Hindlimb muscle (tissue), 1 donor: ENCODE measurements around the gene INPP5A. TPM values are rescaled to one million over a fixed set of nuclear protein-coding genes. Genes with fewer than 3 reads are reported as not detected.

Experiments used
- DNase-seq: peaks from one replicate; pipeline ENCODE4 v3.0.0-alpha.2; 2013
- polyA plus RNA-seq: library from polyadenylated mRNA; unstranded; fragments of 120-200 nt; gene quantifications from one replicate; pipeline ENCODE4 v1.2.1, GENCODE V29; 2013; ENCODE audit not compliant: insufficient read length

INPP5A gene
- polyA plus RNA-seq, 1 donor = 57.4 TPM

DNA sequence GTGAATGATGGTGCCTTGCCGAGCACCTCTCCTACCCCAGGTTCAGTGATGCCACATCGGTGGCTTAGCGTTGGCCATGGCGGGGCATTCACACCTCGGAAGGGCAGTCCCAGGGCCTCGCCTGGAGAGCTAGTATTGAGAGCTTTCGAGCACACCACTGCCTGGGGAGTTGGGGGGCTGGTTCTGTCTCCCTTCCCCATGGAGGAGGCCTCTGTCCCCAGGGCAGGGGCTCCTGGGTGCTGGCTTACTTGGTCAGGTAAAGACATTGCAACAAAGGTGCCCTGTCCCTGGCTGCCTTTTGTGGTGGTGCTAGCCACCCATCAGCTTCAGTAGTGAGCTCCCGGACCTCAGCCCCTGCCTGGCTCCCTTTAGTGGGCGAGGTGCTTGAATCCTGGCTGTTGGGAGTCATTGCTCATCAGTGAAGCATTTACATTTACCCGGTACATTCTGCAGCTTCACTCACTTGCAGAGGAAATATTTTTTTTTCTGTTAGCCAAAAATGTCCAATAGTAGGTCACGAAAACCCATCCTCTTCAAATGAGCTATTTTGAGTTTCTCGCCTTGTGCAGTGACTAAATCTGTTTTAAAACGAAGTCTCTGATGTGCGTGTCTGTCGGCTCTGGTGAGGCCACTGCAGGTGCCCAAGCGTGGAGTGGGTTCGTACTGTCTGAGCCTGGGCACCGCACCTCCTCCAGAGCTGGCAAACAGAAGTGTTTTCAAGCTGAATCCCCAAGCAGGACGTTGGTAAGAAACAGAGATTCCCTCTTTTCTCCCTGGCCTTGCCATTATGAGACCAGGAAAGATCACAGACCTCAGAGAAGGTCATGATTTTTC is 95.5 kb downstream of the INPP5A start:
- DNase-seq = no peak

GRCh38 chr10:132634241-132634946 is 96.8 kb downstream of the INPP5A start:
- no peak for DNase-seq

DNA sequence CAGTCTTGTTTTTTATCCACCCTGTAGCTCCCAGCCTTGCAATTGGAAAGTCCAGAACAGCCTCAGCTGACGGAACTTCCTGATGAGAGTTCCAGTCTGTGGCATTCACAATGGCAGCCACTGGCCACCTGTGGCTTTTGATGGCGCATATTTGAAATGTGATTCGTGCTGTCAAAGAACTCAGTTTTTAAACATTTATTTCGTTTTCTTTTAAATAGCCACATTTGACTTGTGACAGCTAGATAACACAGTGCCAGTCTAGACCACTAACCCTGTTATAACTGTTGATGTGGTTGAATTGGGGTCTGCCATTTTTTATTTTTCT is 97.3 kb downstream of the INPP5A start:
- no peak for DNase-seq

- no peak for DNase-seq
Measured at GRCh38 chr10:132636358-132636757, 98.8 kb downstream of the INPP5A start.

DNA sequence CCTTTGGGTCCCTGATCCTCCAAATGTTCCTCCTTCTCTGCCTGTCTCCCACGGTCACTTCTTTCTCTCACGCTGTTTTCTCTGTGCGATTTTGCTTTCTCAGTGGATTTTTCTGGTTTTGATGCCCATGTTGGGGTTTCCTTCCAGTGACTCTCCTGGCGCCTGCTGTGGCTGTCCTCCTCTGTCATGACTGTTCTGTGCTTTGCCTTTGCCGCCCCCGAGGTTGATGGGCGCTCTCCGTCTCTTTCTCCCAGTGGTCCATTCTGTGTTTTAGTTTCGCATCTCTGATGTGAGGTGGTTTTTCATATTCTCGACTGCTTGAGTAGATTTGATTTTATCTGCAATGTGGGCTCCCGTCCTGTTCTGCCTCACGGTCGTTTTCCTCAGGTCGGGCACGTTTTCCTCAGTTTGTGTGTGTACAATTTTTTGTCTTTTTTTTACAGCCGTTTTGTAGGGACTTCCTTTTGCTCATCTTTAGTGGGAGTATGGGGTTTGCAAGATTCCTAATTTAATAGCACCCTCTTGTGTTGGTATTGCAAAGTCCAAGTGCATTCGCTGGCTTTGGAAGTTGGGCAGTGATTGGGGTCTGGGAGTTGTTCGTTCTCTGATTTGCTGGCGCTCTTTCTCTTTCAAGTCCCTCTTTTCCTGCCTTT is 100.0 kb downstream of the INPP5A start:
- DNase-seq = peak; percentile 76

DNA sequence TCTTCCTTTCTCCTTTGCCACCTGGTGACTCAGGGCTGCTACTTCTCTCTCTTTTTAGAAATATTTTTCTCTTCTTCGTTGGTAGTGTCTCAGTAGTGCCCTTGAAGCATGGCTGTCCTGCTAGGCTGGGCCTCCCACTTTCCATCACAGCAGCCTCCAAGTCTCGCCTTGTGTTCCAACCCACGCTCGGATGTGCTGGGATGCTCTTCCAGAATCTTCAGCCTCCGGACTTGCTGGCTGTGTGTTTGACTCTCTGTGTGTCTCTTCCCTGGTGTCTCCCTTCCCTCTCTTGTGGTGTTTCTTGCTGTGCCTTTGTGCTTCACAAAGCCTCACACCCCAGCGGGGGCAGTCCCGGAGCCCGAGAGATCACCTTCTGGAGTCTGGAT is 100.5 kb downstream of the INPP5A start:
- DNase-seq = no peak

DNA sequence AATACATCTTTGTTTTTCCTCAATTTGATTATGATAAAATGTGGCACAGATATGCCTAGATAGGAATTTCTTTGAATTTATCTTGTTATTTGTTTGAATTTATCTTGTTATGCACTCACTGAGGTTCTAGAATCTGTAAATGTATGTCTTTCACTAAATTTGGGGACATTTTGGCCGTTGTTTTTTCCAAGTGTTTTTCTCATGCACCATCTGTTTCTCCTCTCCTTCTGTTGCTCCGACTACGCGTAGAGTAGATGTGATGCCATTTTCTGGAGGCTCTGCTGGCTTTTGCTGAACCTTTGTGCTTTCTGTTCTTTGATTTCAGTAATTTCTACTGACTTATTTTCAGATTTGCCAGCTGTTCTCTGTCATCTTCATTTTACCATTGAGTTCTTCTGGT is 101.9 kb downstream of the INPP5A start:
- no peak for DNase-seq

DNA sequence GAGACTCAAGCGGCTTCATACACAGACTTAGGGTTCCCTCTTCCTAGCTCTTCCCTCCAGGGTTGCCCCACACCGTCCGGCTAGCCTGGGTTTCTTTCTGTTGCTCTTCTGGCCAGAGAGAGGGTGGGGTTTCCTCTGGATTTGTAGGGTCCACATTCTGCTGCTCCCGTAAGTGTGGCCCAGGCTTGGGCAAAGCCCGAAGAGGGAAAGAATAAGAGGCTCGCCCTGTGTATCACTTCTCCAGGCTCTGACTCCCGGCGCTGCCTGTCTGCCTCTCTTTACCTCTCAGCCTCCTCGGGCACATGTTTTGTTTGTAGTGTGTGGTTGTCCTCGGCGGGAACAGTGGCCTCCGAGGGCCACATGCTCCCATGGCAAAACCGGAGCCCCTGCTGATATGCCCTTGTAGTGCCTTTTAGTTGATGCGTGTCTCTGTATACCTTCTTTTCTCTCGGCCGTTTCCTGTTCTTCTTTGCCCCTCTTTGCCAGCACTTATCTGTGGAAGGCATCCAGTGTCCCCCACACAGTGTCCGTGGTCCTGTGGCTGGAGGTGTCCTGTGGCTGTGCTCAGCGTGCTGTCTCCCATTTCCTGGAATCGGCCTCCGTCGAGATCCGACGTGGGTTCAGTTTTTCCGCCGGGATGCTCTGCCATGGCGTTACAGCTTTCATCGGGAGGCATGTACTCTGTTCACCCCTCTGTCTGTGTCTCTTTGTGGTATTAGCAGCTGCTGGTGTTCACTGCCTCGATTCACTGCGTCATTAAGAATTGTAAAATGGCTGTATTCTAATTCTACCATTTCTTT is 102.9 kb downstream of the INPP5A start:
- DNase-seq = no peak

DNA sequence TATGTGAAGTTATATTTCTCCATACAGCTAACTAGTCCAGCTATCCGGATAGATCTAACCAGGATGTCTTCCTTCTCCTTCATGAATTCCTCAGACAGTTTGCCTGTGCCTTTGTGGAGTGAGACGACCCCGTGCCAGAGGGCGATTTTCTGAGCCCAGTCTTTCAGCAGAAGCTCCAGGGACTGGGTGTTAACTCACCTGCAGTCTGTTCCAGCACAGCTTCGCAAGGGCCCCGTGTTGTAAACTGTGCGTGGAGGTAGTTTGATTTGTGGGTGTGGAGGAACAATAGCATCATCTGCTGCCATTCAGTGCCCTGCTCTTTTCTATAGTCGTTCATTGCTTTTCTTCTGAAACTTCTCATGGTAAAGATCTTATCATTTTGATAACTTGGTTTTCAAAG is 103.8 kb downstream of the INPP5A start:
- DNase-seq = no peak

DNA sequence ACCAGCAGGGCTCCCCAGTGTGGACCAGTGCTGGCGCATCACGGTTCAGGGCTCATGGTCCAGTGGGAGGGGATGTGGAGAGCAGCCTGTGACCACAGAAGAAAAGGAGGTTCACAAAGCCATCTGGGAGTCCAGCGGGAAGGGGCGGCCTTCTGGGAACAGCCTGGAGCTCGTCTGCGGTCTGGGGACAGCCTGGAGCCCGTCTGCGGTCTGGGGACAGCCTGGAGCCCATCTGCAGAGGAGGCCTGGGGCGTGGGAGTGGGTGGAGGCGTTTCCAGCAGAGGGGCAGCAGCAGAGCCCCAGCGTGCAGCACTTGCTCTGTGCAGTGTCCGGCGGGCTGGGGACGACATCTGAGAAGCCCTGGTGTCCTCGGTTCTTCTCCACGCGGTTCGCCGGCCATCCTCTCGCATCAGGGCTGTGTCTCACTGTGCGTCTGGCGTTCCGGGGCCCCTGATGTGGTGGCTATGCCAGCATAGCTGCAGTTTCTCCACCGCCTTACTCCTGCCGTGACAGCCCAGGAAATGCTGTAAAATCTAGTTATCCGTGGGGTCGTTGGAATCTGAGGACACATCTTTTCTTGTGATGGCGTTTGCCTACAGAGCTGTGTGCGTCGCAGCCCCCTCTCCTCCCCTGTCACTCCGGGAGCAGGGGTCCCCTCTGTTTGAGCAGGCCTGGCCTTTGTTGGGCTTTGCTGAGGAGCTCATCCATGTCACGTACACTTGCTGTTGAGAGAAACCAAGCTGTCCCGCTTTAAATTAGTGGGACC is 104.6 kb downstream of the INPP5A start:
- DNase-seq = no peak

DNA sequence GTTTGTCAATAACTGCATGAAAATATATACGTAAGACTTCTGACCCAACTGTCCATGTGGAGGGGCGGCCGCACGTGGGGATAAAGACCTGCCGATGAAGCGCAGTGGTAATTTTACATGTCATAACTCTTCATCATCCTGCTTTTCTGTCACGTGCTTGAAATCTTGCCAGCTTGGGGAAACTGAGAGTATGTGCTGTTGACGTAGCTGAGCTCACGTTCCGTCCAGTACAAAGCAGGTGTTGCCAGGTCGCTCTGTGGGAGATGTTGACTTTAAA is 105.1 kb downstream of the INPP5A start:
- no peak for DNase-seq

DNA sequence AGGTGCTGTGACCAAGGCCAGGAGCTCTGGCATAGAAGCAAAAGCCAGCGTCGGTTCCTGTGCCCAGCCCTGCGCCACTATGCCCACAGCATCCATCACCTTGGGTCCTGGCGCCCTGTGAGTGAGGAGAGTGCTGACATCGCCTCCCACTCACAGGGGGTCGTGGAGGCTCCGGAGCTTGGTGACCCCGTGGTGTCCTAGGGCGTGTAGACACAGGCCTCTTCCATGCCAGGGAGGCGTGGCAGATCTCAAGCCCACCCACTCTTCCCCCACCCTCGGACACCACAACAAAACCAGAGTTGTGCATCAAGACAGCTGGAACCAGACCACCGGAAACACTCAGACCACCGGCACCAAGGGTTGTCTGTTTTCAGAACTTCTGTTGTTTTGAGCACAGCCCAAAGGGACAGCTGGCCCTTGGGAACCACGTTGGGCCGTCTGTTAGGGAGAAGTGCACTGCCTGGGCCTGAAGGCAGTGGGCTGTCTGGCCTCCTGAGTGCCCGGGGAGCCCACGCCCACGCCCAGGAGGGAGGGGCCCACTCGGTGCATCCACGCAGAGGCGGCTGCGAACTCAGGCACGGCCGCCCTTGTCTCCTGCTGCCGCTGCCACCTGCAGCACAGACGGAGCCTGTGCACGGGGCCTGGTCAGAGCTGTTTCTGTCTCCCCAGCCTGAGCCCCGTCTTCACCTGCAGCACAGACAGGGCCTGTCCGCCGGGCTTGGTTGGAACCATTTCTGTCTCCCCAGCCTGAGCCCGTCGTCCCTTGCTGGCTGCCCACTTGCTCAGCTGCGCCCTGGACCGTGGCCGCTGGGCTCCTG is 106.3 kb downstream of the INPP5A start:
- no peak for DNase-seq

DNA sequence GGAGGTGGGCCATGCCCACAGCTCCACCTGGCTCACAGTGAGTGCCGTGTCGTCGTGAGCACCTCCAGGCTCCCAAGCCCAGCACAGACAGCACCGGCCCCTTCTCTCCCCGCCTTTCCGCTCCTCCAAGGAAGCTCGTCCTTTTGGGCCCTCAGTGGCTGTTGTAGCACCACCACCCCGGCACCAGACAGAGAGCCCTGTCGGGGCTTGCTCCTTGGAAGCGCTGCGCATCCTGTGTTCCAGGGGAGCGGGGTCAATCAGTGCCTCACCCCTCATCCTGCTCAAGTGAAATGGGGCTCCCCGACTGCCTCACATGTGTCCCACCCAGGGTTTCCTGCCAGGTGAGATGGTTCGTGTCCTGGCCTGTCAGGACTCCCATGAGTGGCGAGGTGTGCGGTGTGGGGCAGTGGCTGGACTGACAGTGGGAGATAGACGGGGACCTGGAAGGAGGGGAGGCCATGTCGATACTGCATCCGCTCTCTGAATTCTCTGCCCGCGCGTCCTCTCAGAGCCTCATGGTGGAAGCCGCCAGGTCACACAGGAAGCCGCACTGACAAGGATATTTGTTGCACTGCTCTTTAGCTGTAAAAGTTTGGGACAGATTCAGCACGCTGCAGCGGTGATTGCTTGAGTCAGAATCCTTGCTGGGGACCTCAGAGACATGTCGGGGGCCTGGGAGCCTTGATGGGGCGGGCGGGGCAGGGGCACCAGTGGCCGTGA is 107.1 kb downstream of the INPP5A start:
- DNase-seq = no peak

DNA sequence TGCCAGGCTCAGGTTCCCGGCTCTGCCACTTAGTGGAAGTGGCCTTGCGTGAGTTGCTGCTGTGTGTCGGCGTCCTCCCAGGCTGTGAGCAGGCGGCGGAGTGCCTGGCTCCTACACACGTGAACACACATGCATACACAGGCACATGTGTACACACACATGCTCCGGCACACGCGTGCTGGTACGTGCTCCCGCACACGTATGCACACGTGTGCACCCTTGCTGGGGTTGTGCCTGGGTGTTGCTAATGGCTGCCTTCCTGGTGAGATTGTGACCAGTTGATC is 107.6 kb downstream of the INPP5A start:
- no peak for DNase-seq

GRCh38 chr10:132645630-132646442 is 108.2 kb downstream of the INPP5A start:
- no peak for DNase-seq

DNA sequence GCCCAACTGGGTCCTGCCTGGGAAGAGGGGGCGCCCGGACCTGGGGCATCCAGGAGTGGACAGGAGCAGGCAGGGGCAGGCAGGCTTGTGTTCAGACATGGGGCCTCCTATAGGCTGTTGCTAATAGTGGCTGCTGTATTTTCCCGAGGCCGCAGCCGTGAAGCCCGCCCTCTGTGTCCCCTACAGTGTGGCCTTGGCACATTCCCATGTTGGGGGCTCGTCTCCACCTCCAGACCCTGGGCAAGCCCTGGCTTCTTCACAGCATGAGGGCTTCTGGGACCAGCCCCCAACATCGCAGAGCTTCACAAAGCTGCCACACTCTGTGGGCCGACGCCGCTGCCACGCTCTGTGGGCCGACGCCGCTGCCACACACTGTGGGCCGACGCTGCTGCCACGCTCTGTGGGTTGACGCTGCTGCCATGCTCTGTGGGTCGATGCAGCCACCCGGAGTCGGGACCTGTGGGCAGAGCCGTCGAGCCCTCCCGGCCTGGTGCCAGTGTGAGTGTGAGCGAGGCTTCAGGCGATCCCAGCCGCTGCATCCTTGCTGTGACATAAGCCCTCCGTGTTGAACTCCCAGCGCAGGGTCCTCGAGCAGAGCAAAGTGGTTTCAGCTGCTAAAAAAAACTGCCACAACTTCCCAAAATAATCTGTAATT is 109.0 kb downstream of the INPP5A start:
- DNase-seq = no peak

GRCh38 chr10:132647424-132647823 is 109.8 kb downstream of the INPP5A start:
- no peak for DNase-seq

DNA sequence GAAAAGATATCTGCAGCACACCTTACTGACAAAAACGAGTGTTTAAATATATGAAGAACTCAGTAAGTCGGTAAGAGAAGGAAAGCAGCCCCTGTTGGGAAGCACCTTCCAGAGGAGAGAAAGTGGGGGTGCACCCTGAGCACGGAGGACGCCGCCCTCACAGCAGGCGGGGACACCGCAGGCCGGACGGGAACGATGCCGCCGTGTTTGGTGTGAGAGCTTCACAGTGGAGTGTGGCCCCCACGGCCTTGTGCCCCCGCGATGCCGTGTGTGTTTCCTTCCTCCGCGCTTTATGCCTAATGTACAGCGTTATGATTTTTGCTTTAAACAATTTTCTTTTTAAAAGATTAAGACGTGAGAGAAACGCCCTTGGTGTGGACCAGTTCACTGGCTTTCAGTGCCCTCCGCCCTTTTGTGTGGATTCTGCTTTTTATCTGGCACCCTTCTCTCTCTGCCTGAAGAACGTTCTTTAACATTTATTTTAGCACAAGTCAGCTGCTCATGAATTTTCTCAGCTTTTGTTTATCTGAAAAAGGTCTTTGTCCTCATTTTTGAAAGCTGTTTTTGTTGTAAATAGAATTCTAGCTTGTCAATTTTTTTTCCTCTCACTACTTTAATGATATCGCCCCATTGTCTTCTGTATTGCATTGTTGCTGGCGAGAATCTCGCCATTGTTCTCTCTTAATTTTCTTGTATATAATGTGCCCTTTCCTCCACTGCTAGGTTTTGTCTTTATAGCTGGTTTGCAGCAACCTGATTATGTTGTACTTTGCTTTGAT is 110.7 kb downstream of the INPP5A start:
- DNase-seq = no peak
